ENCODE data around the gene CHD5.

DNA sequence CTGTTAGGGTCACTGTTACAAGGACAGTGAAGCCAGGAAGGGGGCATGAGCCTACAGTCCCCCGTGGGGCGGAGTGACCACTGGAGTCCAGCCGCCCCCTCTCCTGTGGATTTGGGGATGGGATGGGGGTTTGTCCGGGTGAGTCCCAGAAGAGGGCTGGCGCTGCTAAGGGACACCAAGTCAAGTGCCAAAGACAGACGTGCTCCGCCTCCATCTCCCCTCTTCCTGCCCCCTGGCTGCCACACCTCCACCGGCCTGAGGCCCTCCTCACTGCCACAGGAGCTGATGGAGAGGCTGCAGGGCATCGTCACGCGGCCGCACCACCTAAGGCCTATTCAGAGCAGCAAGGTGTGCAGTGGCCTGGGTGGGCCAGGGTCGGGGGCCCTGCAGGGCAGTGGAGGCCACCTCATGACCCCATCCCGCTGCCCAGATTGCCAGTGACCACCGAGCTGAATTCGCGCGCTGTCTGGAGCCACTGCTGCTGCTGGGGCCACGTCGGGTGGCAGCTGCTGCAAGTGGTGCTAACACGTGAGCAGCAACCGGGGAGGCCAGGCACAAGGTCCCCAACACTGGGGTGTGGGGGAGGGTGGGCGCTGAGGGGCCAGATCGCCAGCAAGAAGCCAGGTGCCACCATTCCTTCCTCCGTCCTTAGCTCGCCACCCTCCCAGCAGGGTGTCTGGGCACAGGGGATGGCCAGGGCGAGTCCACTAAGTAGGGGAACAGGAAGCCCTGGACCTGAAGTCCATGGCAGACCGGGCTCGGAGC is 30.7 kb upstream of the CHD5 start:
- TF ChIP-seq CTCF (IDR thresholded peaks at IDR 0.05) (no peak), POLR2A (IDR thresholded peaks at IDR 0.05) (no peak)
